ENCODE measurements around the gene SUPT7L. TPM values are rescaled to one million over a fixed set of nuclear protein-coding genes. Genes with fewer than 3 reads are reported as not detected.

The SUPT7L gene
- total RNA-seq, 4 donors from 2014 or later: 18.5 to 23.1 (median 20.7) TPM

GRCh38 chr2:27652341-27652740, 11.1 kb downstream of the SUPT7L start:
- Histone ChIP-seq H3K9me3 (no peaks in the 10 kb centered on the region), H3K4me1 (peaks cover 0 to 12% (median 5%) of the 10 kb centered on the region in 4 donors), H3K27ac (replicated peaks in 1 of 4) (no peak overlapping the region), H3K27me3 (no peaks in the 10 kb centered on the region), H3K36me3 (peaks cover 86 to 100% (median 98%) of the 10 kb centered on the region in 4 donors), H3K4me3 (no peak overlapping the region)
- TF ChIP-seq EP300 (IDR thresholded peaks at IDR 0.05): no peak
- no peak for TF ChIP-seq POLR2A (IDR thresholded peaks at IDR 0.05; ENCODE audit: low read depth)
- TF ChIP-seq, protein P1, sequence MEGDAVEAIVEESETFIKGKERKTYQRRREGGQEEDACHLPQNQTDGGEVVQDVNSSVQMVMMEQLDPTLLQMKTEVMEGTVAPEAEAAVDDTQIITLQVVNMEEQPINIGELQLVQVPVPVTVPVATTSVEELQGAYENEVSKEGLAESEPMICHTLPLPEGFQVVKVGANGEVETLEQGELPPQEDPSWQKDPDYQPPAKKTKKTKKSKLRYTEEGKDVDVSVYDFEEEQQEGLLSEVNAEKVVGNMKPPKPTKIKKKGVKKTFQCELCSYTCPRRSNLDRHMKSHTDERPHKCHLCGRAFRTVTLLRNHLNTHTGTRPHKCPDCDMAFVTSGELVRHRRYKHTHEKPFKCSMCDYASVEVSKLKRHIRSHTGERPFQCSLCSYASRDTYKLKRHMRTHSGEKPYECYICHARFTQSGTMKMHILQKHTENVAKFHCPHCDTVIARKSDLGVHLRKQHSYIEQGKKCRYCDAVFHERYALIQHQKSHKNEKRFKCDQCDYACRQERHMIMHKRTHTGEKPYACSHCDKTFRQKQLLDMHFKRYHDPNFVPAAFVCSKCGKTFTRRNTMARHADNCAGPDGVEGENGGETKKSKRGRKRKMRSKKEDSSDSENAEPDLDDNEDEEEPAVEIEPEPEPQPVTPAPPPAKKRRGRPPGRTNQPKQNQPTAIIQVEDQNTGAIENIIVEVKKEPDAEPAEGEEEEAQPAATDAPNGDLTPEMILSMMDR (IDR thresholded peaks at IDR 0.05): no peak
- TF ChIP-seq POLR2AphosphoS5 (IDR thresholded peaks at IDR 0.05): no peak
- DNase-seq (ENCODE audit: extremely low spot score): no peak
- intact Hi-C loops (cut with DNase I): no loop called here

GRCh38 chr2:27651056-27651455, 12.4 kb downstream of the SUPT7L start:
- H3K4me3 ChIP-seq: no peak overlapping the region
- no peak for DNase-seq (ENCODE audit: extremely low spot score)
- WGBS: 69% methylated on average over 4 of the region's 4 CpGs
- H3K27me3 ChIP-seq: no peaks in the 10 kb centered on the region
- H3K36me3 ChIP-seq: peaks cover 75 to 100% (median 94%) of the 10 kb centered on the region in 4 donors
- TF ChIP-seq EP300 (IDR thresholded peaks at IDR 0.05): no peak
- no peak overlapping the region for H3K27ac ChIP-seq (replicated peaks in 1 of 4)
- H3K4me1 ChIP-seq: peaks cover 0 to 12% (median 5%) of the 10 kb centered on the region in 4 donors
- intact Hi-C loops (cut with DNase I): no loop called here
- H3K9me3 ChIP-seq: no peaks in the 10 kb centered on the region

- H3K36me3 ChIP-seq: peaks cover 56 to 99% (median 83%) of the 10 kb centered on the region in 4 donors
- TF ChIP-seq POLR2A (IDR thresholded peaks at IDR 0.05; ENCODE audit: low read depth): no peak
- TF ChIP-seq POLR2AphosphoS5 (IDR thresholded peaks at IDR 0.05): no peak
- TF ChIP-seq, protein P1 (IDR thresholded peaks at IDR 0.05): no peak
- intact Hi-C loops (cut with DNase I): no loop called here
- no peak for DNase-seq (ENCODE audit: extremely low spot score)
- 88% methylated on average over 4 of the region's 4 CpGs for WGBS
- H3K27me3 ChIP-seq: no peaks in the 10 kb centered on the region
- H3K4me3 ChIP-seq: no peak overlapping the region
- H3K4me1 ChIP-seq: no peaks in the 10 kb centered on the region
- no peak overlapping the region for H3K27ac ChIP-seq (replicated peaks in 1 of 4)
- no peaks in the 10 kb centered on the region for H3K9me3 ChIP-seq
These were observed 15.7 kb downstream of the SUPT7L start for GRCh38 chr2:27647737-27648136.

DNA sequence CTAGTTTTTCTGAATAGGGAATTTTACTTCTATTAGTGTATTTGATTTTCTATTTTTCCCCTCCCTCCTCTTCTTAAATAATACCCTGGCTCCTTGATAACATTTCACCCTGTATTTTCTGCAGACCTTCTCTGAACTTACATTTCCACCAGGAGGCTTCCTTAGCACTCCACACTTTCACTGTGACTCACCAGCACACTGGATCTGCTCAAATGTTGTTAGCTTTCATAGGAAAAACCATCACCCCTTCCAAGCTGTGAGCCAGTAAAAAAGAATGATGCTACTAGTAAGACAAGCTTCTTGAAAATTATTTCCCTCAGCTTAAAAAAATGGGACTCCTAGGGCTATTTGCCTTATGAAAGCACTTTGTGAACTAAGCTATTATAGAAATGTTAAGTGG, 16.1 kb downstream of the SUPT7L start:
- DNase-seq (ENCODE audit: extremely low spot score): no peak
- peaks cover 57 to 99% (median 83%) of the 10 kb centered on the region in 4 donors for H3K36me3 ChIP-seq
- H3K27me3 ChIP-seq: no peaks in the 10 kb centered on the region
- intact Hi-C loops (cut with DNase I): no loop called here
- no peak overlapping the region for H3K4me3 ChIP-seq
- no peaks in the 10 kb centered on the region for H3K4me1 ChIP-seq
- H3K9me3 ChIP-seq: no peaks in the 10 kb centered on the region
- TF ChIP-seq POLR2A (IDR thresholded peaks at IDR 0.05; ENCODE audit: low read depth) (no peak), EP300 (IDR thresholded peaks at IDR 0.05) (no peak), POLR2AphosphoS5 (IDR thresholded peaks at IDR 0.05) (no peak)
- TF ChIP-seq, protein P1 (IDR thresholded peaks at IDR 0.05): no peak
- no peak overlapping the region for H3K27ac ChIP-seq (replicated peaks in 1 of 4)

DNA sequence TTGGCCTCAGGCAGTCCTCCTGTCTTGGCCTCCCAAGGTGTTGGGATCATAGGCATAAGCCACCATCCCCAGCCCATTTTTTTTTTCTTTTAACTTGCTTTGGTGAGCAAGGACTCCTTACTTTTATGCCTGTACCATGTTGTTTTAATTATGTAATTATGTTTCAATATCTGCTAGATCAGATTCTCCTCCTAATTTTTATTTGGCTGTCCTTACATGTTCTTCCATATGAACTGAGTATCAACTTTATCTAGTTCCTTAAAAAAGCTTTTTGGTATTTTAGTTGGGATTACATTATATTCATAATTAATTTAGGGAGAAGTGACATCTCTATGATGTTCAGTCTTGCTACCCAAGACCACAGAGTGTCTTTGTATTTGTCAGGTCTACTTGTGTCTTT, 18.2 kb downstream of the SUPT7L start:
- Histone ChIP-seq H3K4me1 (no peaks in the 10 kb centered on the region), H3K27ac (replicated peaks in 1 of 4) (no peak overlapping the region), H3K9me3 (no peaks in the 10 kb centered on the region), H3K27me3 (no peaks in the 10 kb centered on the region), H3K4me3 (no peak overlapping the region), H3K36me3 (peaks cover 52 to 99% (median 81%) of the 10 kb centered on the region in 4 donors)
- TF ChIP-seq, protein P1 (IDR thresholded peaks at IDR 0.05): no peak
- TF ChIP-seq POLR2A (IDR thresholded peaks at IDR 0.05; ENCODE audit: low read depth) (no peak), EP300 (IDR thresholded peaks at IDR 0.05) (no peak), POLR2AphosphoS5 (IDR thresholded peaks at IDR 0.05) (no peak)
- DNase-seq (ENCODE audit: extremely low spot score): no peak
- intact Hi-C loops (cut with DNase I): no loop called here

Data from esophagus muscularis mucosa (tissue), 4 donors.